ENCODE results near the gene PRR7. TPM values are rescaled to one million over a fixed set of nuclear protein-coding genes. Genes with fewer than 3 reads are reported as not detected.
A peak's percentile ranks its signal among the peaks of the same experiment; 100 is the strongest.

The PRR7 gene
- total and polyA plus RNA-seq, 2 of the 13 experiments (the other 11 are each of a cell fraction or from before 2014, with no cell fraction given) = 4.8 to 5.0 TPM

- TF ChIP-seq ZNF142 (CRISPR knock-in tag; IDR thresholded peaks at IDR 0.05) (0 out of 2 replicates have a peak, but pooled peaks have one; percentile 22), ZNF563 (CRISPR knock-in tag; IDR thresholded peaks at IDR 0.05) (peak; percentile 19; the same call in 1 of the 2 replicates), CEBPZ (IDR thresholded peaks at IDR 0.05; ENCODE audit: low read length) (no peak), TGIF2 (CRISPR knock-in tag; IDR thresholded peaks at IDR 0.05) (peak; percentile 74; the same call in 1 of the 2 replicates), STAG1 (CRISPR knock-in tag; IDR thresholded peaks at IDR 0.05) (peak; percentile 90), MXI1 (IDR thresholded peaks at IDR 0.05; ENCODE audit: borderline replicate concordance, low read depth, low read length) (peak; percentile 59; the same call in 1 of the 3 replicates), SALL2 (CRISPR knock-in tag; IDR thresholded peaks at IDR 0.05) (0 out of 2 replicates have a peak, but pooled peaks have one; percentile 4), MNT (IDR thresholded peaks at IDR 0.05) (0 out of 2 replicates have a peak, but pooled peaks have one; percentile 3), ZNF3 (CRISPR knock-in tag; IDR thresholded peaks at IDR 0.05) (no peak), REST (IDR thresholded peaks at IDR 0.05; ENCODE audit: borderline replicate concordance in 1 of 2, low read depth in 1 of 2, low read length in 2 of 2) (no peak), SMC3 (IDR thresholded peaks at IDR 0.05; ENCODE audit: low read length) (peak; percentile 50; the same call in 1 of the 2 replicates), FOXA3 (CRISPR knock-in tag; IDR thresholded peaks at IDR 0.05) (peak; percentile 32)
Observed at GRCh38 chr5:177454397-177455035, 7.9 kb downstream of the PRR7 start (continued).

Data from HepG2 (cell line).